GM21515 (cell line): ENCODE results near the gene KRTAP10-11.
"Not testable (repeated sequence)": the region's sequence is repeated elsewhere in the genome, so short reads cannot be mapped to it uniquely, and the experiment has no call there.

ENCODE experiments used
- ATAC-seq: cut with Tn5 transposase; IDR thresholded peaks from one replicate; pipeline ENCODE4 v1.9.1; 2021; ENCODE audit not compliant: unreplicated experiment

KRTAP10-11 gene

DNA sequence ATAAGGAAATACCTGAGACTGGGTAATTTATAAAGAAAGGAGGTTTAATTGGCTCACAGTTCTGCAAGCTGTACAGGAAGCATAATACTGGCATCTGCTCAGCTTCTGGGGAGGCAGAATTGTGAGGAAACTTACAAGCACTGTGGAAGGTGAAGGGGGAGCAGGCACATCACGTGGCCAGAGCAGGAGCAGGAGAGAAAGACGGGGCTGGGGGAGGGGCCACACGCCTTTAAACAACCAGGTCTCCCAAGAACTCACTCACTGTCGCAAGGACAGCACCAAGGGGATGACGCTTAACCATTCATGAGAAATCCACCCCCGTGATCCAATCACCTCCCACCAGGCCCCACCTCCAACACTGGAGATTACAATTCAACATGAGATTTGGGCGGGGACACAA lies 15.4 kb downstream of the KRTAP10-11 start:
- ATAC-seq: not testable (repeated sequence)

DNA sequence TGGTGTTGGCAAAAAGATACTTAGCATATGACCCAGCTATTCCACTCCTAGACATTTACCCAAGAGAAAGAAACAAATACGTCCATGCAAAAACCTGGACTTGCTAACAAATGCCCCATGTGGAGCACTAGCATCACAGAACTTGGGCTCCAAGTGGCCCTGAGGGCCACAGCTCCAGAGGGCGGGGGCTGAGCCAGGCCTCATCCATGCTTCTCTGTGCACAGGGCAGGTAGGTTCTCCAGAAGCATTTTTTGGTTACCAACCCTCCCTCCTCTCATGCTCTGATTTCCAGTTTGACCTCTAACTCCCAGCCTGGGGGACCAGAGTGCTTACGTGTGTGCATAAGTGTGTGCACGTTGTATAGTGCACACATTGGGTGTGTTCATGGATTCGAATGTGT lies 18.5 kb downstream of the KRTAP10-11 start:
- ATAC-seq: no peak

DNA sequence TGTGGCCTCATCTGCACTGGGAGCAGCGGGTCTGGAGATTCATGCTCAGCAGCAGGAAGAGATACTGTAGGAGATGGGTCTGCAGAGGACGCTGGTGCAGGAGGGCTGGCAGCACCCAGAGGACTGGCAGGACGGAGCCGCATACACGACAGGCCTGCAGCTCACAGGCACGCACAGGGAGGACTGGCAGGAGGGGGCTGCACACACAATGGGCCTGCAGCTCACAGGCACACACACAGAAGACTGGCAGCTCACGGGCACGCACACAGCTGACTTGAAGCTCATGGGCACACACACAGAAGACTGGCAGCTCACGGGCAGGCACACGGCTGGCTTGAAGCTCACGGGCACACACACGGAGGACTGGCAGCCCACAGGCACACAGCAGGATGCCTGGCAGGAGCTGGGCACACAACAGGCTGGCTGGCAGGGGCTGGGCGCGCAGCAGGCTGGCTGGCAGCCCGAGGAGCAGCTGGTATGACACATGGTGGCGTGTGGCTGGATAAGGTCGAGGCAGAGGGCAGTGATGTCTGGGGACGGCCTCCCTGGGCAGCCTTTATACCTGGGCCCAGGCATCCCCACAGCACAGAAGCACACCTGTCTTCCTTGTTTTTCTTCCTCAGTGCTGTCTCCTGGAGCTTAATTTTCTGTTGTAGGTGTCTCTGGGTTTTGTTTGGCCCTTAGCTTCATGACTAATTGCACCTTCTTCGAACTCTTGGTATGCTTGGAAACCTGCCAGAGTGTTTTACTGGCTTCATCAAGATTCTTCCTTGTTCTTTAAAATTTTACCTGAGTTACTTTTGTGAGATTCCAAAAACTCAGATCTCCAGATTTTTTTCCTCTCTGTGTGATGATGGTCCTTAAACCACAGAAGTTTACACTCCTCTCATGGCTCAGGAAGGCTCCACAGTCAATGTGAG lies 20.4 kb downstream of the KRTAP10-11 start, which contains the start of gene KRTAP12-2:
TSS of gene KRTAP12-2 (minus strand) at position 527 of the 920 bp plus-strand sequence. CDS start at position 486, 41 bp downstream.
- no peak for ATAC-seq

DNA sequence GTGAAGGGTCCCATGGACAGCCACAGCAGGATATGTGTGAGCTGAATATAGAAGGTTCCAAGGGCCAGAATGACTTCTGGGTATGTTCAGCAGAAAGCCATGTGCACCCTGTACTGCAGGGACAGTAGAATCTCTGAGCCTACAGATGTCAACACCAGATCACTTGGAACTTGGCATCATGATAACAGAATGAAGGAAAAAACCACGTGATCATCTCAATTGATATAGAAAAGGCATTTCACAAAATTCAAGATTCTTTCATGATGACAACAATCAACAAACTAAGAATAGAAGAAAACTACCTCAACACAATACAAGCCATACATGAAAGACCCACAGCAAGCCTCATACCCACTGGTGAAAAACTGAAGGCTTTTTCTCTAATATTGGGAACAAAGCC lies 21.4 kb downstream of the KRTAP10-11 start:
- ATAC-seq: no peak

- ATAC-seq: no peak
Observed at GRCh38 chr21:44670642-44671432, 24.6 kb downstream of the KRTAP10-11 start.

DNA sequence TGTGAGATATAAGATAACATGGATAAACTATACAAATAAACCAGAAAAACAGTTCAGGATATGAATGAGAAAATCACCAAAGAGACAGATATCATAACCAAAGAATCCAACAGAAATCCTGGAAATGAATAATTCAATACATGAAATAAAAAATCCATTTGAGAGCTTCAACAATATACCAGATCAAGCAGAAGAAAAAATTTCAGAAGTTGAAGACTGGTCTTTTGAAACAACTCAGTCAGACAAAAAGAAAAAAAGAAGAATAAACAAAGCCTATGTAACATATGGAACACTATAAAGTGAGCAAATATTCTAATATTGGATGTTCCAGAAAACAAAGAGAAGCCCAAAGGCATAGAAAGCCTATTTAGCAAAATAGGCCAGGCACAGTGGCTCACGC lies 25.7 kb downstream of the KRTAP10-11 start:
- ATAC-seq: no peak

GRCh38 chr21:44677881-44678280 lies 31.7 kb downstream of the KRTAP10-11 start:
- ATAC-seq: no peak

GRCh38 chr21:44681152-44681551 lies 34.9 kb downstream of the KRTAP10-11 start:
- no peak for ATAC-seq

DNA sequence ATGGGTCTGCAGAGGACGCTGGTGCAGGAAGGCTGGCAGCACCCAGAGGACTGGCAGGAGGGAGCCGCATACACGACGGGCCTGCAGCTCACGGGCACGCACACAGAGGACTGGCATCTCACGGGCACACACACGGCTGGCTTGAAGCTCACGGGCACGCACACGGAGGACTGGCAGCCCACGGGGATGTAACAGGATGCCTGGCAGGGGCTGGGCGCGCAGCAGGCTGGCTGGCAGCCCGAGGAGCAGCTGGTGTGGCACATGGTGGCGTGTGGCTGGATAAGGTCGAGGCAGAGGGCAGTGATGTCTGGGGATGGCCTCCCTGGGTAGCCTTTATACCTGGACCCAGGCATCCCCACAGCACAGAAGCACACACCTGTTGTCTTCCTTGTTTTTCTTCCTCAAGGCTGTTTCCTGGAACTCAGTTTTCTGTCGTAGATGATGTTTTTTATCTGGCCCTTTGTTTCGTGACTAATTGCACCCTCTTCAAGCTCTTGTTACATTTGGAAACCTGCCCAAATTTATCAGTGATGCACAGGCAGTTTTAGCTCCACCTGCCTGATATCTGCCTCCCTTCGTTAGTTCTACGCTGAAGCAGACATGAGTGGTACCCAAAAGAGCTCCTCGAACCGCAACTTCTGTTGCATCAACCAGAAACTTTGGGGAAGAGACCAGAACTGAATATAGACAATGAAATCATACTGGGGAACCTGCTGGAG lies 35.8 kb downstream of the KRTAP10-11 start, which contains the start of gene KRTAP12-1:
TSS of gene KRTAP12-1 (minus strand) at position 303 of the 719 bp plus-strand sequence. CDS start at position 263, 40 bp downstream.
- ATAC-seq: no peak

DNA sequence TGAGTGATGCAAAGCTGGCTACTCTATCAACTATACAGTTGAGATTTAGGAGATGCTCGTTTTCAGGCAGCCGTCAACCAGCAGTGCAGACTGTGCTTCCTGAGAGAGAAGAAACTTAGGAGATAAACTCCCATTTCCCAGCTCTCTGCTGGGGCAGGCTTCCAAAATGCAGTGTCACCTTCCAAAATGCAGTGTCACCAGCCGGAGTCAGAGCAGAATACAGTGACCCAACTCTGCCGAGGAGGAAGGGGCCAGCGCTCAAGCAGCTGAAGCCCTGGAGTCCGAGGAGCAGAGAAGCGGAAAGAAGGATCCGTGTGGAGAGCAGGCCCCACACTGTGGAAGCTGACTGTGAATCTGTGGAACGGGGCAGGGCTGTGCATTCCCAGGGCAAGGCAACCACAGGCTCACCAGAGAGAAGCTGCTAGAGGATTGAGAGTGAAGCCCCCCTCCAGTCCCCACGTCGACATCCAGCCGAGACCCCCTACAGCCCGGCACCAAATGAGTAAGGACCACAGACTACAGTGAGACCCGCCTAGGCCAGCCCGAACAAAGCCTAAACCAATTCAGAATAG lies 36.5 kb downstream of the KRTAP10-11 start:
- ATAC-seq: no peak

DNA sequence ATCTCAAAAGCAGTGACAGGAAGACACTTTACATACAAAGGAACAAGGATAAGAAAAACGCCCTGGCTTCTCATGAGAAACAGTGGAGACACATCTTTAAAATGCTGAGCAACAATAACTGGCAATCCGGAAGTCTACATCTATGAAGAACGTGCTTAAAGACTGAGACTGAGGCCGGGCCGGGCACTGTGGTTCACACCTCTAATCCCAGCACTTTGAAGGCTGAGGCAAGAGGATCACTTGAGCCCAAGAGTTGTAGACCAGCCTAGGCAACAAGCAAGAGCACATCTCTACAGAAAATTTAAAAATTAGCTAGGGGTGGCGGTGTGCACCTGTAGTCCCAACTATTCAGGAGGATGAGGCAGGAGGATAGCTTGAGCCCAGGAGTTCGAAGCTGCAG lies 37.9 kb downstream of the KRTAP10-11 start:
- no peak for ATAC-seq

GRCh38 chr21:44684483-44684882 lies 38.3 kb downstream of the KRTAP10-11 start:
- ATAC-seq: no peak

- not testable (repeated sequence) for ATAC-seq
Observed at GRCh38 chr21:44685050-44685449, 38.8 kb downstream of the KRTAP10-11 start.

DNA sequence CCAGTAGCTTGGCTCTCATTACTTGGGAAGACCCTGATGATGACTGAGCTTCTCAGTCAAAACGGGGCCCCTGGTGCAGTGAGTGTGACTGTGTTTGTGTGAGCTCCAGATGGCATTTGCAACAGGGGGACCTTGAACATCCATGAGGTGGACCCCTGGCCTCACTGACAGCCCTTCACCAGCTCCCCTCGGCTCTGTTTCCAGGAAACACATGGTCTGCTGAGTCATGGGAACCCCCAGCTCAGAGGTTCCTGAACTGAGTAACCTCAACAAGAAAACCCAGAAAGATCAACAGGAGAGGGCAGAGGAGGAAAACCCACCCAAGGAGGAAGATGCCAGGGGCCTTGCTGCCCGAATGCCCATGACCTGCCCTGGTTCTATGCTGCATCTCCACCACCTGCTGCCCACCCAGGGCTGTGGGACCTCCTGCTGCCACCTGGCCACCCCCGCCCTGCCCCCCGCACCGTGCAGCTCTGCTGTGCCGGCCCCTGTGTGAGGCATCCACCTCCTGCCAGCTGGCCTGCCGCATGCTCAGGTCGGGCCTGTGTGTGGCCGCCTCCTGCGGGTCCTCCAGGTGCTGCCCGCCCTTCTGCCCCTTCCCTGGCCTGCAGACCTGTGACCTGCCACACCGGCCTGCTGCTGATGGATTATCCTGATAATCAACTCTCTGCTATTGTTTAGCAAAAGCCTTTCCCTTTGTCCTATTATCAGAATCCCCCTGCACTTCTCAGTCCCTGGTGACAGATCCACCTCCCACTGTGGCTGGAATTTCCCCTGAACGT lies 40.0 kb downstream of the KRTAP10-11 start:
- no peak for ATAC-seq

DNA sequence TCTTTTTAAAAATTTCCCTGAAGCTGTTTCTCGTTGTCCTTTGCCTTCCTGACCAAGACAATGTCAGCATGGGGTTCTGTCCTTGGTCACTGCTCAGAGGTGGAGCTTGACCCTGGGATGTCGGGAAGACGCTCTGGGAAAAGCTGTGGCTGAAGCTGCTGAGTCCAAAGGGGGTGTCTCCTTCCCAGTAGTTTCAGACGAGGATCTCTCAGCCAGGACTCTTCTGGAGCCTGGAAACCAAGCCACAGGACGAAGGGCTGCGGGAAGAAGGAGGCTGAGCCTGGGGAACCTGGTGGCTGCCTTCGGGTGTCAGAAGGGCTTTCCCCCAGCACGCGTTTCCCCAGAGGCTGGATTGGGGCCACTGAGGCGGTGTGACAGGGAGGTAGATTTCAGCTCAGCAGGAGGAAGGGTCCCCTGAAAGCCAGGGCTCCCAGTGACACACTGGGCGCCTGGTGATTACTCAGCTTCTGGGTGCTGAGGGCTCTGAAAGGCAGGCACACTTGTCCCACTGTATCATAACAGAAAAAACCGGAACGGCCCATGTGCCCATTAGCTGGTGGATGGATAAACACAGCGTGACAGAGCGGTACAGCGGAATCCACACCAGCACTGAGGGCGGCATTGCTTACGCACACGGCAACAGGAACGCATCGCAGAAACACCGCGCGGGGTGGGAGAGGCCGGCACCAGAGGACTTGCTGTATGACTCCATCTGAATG lies 40.8 kb downstream of the KRTAP10-11 start:
- ATAC-seq: no peak

- ATAC-seq: no peak
Observed at GRCh38 chr21:44687671-44688070, 41.5 kb downstream of the KRTAP10-11 start.

GRCh38 chr21:44689740-44690139 lies 43.5 kb downstream of the KRTAP10-11 start:
- ATAC-seq: not testable (repeated sequence)

DNA sequence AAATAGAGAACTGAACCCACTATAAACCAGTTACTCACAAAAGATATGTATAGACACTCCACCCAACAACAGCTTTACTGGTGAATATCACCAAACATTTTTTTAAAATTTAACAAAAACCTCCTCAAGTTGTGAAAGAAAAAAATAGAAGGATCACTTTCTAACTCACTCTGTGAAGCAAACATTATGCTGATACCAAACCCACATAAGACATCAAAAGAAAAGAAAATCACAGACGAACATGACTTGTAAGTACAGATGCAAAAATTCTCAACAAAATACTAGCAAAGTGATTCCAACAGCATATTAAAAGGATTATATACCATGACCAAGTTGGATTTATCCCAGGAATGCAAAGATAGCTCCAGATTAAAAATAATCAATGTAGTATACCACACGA lies 45.5 kb downstream of the KRTAP10-11 start:
- no peak for ATAC-seq

DNA sequence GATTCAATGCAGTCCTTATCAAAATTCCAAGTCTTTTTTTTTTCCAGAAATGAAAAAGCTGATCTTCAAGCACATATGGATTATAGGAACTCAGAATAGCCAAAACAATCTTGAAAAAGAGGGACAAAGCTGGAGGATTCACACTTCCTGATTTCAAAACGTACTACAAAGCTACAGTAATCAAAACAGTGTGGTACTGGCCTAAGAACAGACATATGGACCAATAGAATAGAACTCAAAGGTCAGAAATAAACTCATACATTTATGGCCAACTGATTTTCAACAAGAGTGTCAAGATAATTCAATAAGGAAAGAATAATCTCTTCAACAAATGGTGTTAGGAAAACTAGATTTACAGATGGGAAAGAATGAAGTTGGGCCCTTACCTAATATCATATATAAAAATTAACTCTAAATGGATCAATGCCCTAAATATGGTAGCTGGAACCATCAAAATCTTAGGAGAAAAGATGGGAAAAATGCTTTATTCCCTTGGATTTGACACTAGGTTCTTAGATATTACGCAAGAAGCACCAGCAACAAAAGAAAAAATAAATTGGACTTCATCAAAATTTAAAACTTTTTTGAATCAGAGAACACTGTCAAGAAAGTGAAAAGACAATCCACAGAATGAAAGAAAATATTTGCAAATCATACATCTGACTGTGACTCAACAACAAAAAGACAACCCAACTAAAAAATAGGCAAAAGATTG lies 46.7 kb downstream of the KRTAP10-11 start:
- ATAC-seq: no peak
